ENCODE data around the gene ARHGEF17.

The ARHGEF17 gene

DNA sequence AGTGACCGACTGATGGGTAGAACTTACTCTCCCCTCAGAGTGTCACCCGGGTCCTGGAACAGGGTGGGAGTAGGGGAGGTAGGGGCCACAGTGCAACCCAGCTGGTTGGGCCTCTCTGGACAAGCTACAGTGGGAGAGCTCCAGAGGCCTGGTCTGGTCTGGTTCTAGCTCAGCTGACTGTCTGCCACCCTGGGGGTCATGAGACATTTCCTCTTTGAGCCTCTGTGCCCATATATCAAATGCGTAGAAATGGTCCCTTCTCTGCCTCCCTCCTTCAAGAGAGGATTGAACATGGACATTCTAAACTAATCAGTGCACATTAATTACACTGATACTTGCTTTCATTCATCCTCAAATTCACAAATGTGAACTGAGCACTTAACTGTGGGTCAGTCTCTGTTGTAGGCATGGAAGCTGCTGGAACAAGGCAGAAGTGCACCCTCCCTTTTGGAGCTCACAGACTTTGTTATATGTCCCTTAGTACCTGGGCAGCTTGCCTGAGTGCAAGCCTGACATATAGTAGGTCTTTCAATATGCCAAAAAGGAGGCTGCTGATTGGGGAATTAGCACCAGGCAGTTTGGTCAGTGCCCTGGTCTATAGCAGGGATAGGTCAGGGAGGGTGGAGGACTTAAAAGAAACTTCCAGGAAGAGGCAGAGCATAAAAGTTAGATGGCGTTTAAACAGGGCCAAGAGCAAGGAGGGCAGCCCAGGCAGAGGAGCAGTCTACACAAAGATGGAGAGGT, 25.7 kb downstream of the ARHGEF17 start:
- DNase-seq = no peak

DNA sequence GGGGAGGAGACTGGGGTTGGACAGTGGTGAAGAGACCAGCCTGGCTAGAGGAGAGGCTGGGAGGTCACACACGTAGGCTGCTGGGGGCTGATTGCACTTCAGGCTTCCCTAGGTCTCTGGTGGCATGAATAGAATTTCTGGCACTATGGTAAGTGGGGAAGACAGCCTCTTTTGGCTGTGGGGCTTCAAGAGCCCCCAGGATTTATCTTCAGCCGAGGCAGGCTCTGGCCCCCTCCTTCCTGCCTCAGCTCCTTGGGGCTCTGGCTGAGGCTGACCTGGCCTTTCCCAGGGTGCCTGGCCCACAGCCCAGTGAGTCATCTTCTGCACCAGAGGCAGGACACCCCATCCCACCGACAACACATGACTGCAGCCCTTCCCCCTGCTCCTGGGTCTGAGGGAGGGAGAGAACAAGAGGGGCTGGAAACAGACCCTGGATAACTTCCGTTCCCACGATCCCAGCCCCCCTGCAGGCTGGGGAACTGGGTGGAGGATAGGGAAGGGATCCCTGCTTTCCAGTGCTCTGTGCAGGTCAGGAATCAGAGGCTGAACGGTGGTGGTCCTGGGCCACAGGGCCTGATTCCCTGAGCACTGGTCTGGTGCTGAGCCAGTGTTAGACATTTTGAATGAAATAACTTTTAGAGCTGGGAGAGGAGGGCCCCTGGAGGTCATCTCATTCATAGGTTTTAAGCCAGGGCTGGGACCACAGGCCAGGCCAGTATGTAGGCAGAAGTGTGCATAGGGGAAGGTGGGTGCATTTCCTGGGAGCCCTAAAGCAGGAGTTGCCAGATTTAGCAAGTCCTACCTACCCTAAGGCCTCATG, 26.5 kb downstream of the ARHGEF17 start:
- TF ChIP-seq GATA1 (IDR thresholded peaks at IDR 0.05; ENCODE audit: low read depth, low read length) (no peak), POLR2A (IDR thresholded peaks at IDR 0.05; ENCODE audit: low read length) (no peak)
- peak in 1 of 2 experiments; percentile 19 for DNase-seq

More for the DNA sequence above, 25.7 kb downstream of the ARHGEF17 start:
- TF ChIP-seq POLR2A (IDR thresholded peaks at IDR 0.05; ENCODE audit: low read length) (no peak), GATA1 (IDR thresholded peaks at IDR 0.05; ENCODE audit: low read depth, low read length) (no peak)

DNA sequence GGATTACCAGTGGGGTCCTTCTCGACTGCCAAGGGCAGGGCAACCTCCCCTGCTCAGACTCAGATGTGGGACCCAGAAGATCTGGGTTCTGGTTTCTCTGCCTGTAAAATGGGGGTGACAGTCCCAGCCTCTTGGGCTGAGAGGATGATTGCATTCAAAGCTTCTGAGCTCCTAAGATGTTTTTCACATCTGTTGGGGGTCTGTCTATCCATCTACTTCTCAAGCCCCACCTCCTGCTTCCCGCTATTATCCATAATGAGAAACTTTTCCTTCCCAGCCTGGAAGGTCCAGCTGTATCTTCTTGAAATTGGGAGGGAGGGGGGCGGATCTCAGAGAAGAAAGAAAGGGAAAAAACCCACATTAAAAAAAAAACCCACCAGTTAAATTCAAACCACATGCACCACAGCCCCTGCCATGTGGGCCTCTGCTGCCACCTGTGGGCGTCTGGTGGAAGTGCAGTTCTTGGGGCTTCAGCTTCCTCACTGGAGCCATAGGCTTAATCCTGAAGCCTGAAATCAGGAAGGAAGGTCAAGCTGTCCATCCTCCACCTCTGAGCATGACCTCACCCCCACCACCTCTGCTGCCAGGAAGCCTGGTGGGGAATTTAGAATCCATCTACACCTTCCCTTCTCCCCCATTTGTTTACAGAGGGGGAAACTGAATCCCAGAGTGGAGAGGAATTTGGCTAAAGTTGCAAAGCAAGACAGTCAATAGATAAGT, 27.3 kb downstream of the ARHGEF17 start:
- no peak for TF ChIP-seq GATA1 (IDR thresholded peaks at IDR 0.05; ENCODE audit: low read depth, low read length)
- TF ChIP-seq POLR2A (IDR thresholded peaks at IDR 0.05; ENCODE audit: low read length) = no peak
- peak; percentile 54 to 78 for DNase-seq

DNA sequence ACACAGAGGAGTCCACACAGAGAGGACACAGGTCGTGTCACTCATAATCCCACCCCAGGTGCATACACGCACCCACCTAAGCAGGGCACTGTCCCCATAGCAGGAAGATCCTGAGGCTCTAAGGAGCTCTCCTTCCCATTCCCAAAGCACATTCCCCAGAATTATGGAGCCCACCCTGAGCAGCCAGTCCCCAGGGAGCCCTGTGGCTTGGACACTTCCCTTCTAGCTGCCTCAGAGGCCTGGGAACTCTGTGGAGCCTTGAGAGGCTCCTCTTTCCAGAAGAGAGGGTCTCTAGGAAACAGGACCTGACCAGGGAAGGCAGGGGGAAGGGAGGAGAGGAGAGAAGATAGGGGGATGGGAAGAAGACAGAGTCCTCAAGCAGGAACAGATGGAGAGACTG, 29.8 kb downstream of the ARHGEF17 start:
- TF ChIP-seq GATA1 (IDR thresholded peaks at IDR 0.05; ENCODE audit: low read depth, low read length) = no peak
- TF ChIP-seq POLR2A (IDR thresholded peaks at IDR 0.05; ENCODE audit: low read length) = no peak
- no peak for DNase-seq

DNA sequence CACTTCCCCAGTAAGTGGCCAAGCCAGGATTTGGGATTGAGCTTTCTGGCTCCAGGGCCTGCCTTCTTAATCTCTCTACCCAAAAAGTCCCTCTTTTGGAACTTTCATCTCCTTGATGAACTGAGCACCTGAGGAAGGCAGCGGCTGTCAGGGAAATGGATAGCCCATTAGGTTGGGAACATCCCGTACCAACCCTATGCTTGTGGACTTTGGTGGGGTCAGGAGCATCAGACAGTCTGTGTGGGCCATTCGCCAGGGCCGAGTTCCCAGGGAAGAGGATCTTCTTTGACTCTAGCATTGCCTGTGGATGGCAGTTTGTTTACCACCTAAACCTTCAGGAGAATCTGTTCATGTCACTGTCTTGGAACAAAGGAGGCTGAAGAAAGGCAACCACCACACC, 30.2 kb downstream of the ARHGEF17 start:
- TF ChIP-seq POLR2A (IDR thresholded peaks at IDR 0.05; ENCODE audit: low read length) = no peak
- no peak for TF ChIP-seq GATA1 (IDR thresholded peaks at IDR 0.05; ENCODE audit: low read depth, low read length)

DNA sequence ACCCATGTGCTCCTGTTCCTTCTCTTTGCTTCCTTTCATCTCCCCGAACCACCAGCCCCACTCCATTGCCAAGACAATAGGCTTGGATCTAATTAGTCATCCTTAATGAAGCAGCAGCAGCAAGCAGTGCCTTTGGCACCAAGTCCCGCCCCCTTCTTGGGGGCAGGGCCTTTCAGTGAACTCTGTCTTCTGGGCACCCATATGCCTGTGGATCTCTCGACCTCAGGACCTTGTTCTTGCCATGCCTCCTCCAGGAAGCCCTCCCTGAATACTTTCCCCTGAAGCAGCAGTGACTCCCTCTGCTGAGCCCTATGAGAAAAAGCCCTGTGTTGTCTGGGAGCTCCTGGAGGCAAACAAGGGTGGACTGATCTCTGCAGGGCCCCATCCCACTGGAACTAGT, 32.1 kb downstream of the ARHGEF17 start:
- TF ChIP-seq POLR2A (IDR thresholded peaks at IDR 0.05; ENCODE audit: low read length) (no peak), GATA1 (IDR thresholded peaks at IDR 0.05; ENCODE audit: low read depth, low read length) (no peak)
- DNase-seq = no peak

More for the DNA sequence above, 30.2 kb downstream of the ARHGEF17 start:
- no peak for DNase-seq

DNA sequence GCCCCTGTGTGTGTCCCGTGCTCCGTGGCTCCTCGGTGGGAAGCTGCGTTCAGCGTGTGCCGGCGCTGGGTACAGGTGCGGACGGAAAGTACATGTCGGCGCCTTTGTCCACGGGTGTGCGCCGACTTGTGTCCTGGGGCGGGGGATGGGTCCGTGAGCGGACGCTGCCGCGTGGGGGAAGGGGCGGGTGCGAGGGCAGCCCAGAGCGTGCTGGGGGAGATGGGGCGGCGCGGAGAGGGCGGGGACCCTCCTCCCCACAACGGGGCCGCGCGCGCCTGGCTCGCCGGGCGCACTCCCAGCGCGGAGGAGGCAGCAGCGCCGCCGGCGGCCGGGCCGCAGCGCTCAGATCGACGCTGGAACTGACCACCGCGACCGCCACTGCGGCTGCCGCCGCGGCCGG, 34.6 kb downstream of the ARHGEF17 start:
- no peak for DNase-seq
- no peak for TF ChIP-seq POLR2A (IDR thresholded peaks at IDR 0.05; ENCODE audit: low read length)
- no peak for TF ChIP-seq GATA1 (IDR thresholded peaks at IDR 0.05; ENCODE audit: low read depth, low read length)

DNA sequence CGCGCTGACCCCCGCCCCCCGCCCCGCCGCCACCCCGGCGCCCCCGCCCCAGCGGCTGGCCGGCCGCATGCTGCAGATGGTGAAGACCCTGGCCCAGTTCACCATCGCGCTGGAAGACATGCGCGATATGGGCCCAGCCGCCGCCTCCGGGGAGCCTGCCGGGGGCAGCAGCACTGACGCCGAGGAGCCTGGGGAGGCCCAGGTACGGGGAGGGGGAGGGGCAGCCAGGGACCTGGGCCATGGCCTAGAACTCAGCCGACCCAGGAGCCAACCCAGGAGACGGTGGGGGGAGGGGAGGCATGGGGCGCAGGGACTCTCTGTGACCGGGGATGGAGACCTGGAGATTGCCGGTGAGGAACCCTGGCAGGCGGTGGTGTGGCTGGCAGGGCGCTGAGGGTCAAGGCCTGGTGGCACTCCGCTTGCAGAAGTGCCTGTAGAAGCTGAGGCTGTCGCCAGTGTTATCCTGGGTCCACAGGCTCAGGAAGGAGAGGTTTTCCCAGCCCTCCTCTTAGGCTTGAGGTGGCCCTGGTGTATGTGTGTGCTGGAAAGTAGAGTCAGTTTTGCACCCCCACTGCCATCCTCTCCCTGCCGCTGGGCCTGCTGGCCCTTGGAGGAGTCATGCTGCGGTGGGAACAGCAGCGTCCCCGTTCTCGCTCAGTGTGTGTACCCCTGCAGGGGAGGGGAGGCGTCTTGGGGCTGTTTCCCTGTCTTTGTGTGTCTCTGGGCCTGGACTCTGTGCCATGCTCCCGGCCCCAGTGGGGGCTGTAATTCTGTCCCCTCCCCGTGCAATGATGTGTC, 35.2 kb downstream of the ARHGEF17 start:
- TF ChIP-seq GATA1 (IDR thresholded peaks at IDR 0.05; ENCODE audit: low read depth, low read length) = no peak
- no peak for TF ChIP-seq POLR2A (IDR thresholded peaks at IDR 0.05; ENCODE audit: low read length)

DNA sequence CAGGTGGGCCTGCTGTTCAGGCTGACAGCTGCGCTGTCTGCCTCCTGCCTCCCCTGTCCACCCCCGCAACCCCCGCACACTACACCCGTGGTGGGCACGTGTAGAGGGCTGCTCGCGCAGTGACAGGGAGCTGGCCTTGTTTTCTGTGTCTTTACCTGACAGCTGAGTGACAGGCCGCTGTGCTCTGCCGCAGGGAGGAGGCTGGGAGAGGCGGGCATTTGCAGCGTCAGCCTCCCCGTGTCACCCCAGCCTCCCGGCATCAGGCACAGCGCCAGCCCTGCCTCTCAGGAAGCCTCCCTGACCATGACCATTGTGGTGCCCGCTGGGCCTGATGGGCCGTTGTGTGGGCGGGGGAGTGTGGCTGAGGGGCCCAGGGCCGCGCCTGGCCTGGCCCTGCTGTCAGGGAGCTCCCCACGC, 36.1 kb downstream of the ARHGEF17 start:
- DNase-seq = no peak
- no peak for TF ChIP-seq POLR2A (IDR thresholded peaks at IDR 0.05; ENCODE audit: low read length)
- TF ChIP-seq GATA1 (IDR thresholded peaks at IDR 0.05; ENCODE audit: low read depth, low read length) = no peak

More for the DNA sequence above, 35.2 kb downstream of the ARHGEF17 start:
- DNase-seq = no peak

DNA sequence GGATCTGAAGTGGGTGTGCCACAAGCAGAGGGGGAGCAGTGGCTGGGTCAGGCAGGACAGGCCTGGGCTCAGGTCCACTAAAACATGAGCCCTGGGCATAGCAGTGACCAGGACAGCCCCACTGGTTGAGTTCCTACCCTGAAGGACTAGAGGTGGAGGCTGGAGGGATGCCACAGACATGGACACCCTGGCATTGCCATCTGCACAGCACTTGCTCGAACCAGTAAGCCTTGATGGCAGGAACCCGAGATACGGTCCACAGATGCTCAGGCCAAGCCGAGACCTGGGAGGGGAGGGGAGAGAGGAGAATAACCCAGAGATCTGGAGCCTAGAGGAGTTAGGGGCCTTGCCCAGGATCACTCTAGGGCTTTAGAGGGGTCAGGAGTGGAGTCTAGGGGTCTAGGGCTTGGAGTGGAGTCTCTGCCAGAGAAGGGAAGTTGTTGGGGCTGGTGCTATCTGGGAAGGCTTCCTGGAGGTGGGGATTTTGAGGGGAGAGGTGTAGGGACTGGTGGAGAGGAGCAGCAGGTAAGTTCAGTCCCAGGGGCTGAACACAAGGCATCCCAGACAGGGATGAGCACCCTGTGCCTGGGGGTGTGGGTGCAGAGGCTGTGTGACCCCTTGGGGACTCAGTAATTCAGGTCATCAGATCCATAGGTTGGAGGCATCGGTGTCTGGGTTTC, 37.5 kb downstream of the ARHGEF17 start:
- no peak for TF ChIP-seq GATA1 (IDR thresholded peaks at IDR 0.05; ENCODE audit: low read depth, low read length)
- no peak for TF ChIP-seq POLR2A (IDR thresholded peaks at IDR 0.05; ENCODE audit: low read length)
- DNase-seq = no peak

DNA sequence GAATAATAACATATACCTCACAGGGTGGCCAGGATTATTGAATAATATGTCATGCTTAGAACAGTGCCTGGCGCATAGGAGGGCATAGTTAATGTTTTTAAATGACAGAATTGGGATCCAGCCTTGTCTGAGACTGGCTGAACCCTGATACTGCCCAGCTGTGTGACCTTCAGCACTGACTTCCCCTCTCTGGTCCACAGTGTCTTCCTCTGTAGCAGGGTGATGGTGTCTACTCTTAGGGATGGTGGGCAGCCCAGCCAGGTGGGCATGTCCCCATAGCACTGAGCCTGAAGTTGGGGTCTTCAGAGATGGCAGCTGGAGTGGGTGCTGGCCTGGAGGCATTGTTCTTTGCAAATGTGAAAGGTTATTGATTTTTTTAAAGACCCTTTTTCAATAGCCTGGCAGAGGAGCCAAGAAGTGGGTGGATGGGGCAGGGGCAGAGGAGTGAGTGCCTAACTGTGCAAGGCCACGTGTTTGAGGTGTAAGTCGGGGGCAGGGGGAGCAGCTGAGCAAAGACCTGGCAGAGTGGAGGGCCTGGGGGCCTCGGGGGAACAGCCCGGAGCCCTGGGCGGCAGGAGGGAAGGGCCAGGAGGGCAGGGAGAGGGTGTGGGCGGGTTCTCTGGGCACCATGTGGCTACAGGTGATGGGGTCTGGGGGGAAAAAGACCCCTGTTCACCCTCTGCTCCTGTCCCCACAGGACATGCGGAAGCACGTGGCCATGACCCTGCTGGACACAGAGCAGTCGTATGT, 38.3 kb downstream of the ARHGEF17 start:
- TF ChIP-seq POLR2A (IDR thresholded peaks at IDR 0.05; ENCODE audit: low read length) (no peak), GATA1 (IDR thresholded peaks at IDR 0.05; ENCODE audit: low read depth, low read length) (no peak)
- no peak for DNase-seq

DNA sequence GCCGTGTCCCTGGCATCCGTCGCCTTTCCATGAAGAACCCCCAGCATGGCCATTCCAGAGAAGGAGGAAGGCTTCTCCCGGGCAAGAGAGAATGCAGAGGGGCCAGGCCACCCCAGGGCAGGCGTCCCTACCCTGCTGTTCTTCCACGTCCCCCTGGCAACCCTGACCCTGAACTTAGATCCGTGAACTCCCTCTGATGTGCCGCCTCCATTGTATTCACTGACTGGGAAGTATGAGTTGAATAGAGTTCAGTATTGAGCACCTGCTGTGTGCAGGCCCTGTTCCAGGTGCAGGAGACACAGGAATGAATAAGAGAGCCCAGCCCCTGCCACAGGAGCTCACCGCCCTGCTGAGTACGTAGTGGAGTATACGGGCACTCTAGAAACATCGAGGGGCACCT, 39.0 kb downstream of the ARHGEF17 start:
- DNase-seq = no peak
- TF ChIP-seq POLR2A (IDR thresholded peaks at IDR 0.05; ENCODE audit: low read length) (no peak), GATA1 (IDR thresholded peaks at IDR 0.05; ENCODE audit: low read depth, low read length) (no peak)

All from erythroblast (primary cell).